ENCODE data around the gene SLC2A6.

The SLC2A6 gene

GRCh38 chr9:133514460-133515239 is 35.8 kb upstream of the SLC2A6 start:
- H3F3A ChIP-seq (ENCODE audit: insufficient read depth, low read length) = no peaks in the 10 kb centered on the region
- H3K4me1 ChIP-seq (ENCODE audit: low read length) = no peaks in the 10 kb centered on the region
- H3K4me2 ChIP-seq (ENCODE audit: low read depth, low read length) = no peak overlapping the region
- H4K20me1 ChIP-seq (ENCODE audit: insufficient read depth, low read length) = no peaks in the 10 kb centered on the region
- peaks cover 89% of the 10 kb centered on the region for H3K27me3 ChIP-seq (replicated peaks; ENCODE audit: insufficient read depth, low read length)
- H3K27ac ChIP-seq (ENCODE audit: low read length) = no peak overlapping the region
- H3K79me2 ChIP-seq (ENCODE audit: low read length) = no peaks in the 10 kb centered on the region
- H3K36me3 ChIP-seq (replicated peaks; ENCODE audit: insufficient read depth, low read length) = no peaks in the 10 kb centered on the region
- H3K9me3 ChIP-seq (replicated peaks; ENCODE audit: insufficient read depth, low read length) = no peaks in the 10 kb centered on the region
- H3K9ac ChIP-seq (ENCODE audit: low read length) = no peak overlapping the region
- DNase-seq = no peak
- no peak overlapping the region for H2AFZ ChIP-seq (ENCODE audit: low read length)
- H3K9me2 ChIP-seq (replicated peaks; ENCODE audit: insufficient read depth, low read length) = no peaks in the 10 kb centered on the region
- H3K4me3 ChIP-seq (ENCODE audit: low read length) = no peak overlapping the region
- TF ChIP-seq, protein P1, sequence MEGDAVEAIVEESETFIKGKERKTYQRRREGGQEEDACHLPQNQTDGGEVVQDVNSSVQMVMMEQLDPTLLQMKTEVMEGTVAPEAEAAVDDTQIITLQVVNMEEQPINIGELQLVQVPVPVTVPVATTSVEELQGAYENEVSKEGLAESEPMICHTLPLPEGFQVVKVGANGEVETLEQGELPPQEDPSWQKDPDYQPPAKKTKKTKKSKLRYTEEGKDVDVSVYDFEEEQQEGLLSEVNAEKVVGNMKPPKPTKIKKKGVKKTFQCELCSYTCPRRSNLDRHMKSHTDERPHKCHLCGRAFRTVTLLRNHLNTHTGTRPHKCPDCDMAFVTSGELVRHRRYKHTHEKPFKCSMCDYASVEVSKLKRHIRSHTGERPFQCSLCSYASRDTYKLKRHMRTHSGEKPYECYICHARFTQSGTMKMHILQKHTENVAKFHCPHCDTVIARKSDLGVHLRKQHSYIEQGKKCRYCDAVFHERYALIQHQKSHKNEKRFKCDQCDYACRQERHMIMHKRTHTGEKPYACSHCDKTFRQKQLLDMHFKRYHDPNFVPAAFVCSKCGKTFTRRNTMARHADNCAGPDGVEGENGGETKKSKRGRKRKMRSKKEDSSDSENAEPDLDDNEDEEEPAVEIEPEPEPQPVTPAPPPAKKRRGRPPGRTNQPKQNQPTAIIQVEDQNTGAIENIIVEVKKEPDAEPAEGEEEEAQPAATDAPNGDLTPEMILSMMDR (IDR thresholded peaks at IDR 0.05; ENCODE audit: low read length) = no peak
- no peak for TF ChIP-seq EZH2phosphoT487 (IDR thresholded peaks at IDR 0.05; ENCODE audit: low read length)
- no peak for TF ChIP-seq EZH2 (optimal IDR thresholded peaks at IDR 0.05; ENCODE audit: low read depth, low read length)

- no peak overlapping the region for H3K4me3 ChIP-seq (ENCODE audit: low read length)
- H3K9ac ChIP-seq (ENCODE audit: low read length) = no peak overlapping the region
- H3K79me2 ChIP-seq (ENCODE audit: low read length) = no peaks in the 10 kb centered on the region
- H2AFZ ChIP-seq (ENCODE audit: low read length) = no peak overlapping the region
- no peaks in the 10 kb centered on the region for H3F3A ChIP-seq (ENCODE audit: insufficient read depth, low read length)
- TF ChIP-seq, protein P1 (IDR thresholded peaks at IDR 0.05; ENCODE audit: low read length) = no peak
- TF ChIP-seq EZH2 (optimal IDR thresholded peaks at IDR 0.05; ENCODE audit: low read depth, low read length) (no peak), EZH2phosphoT487 (IDR thresholded peaks at IDR 0.05; ENCODE audit: low read length) (no peak)
- no peaks in the 10 kb centered on the region for H3K36me3 ChIP-seq (replicated peaks; ENCODE audit: insufficient read depth, low read length)
- no peak overlapping the region for H3K4me2 ChIP-seq (ENCODE audit: low read depth, low read length)
- no peaks in the 10 kb centered on the region for H3K9me2 ChIP-seq (replicated peaks; ENCODE audit: insufficient read depth, low read length)
- no peak for DNase-seq
- no peak overlapping the region for H3K27ac ChIP-seq (ENCODE audit: low read length)
- H3K27me3 ChIP-seq (replicated peaks; ENCODE audit: insufficient read depth, low read length) = peaks cover 89% of the 10 kb centered on the region
- no peaks in the 10 kb centered on the region for H3K9me3 ChIP-seq (replicated peaks; ENCODE audit: insufficient read depth, low read length)
- no peaks in the 10 kb centered on the region for H4K20me1 ChIP-seq (ENCODE audit: insufficient read depth, low read length)
- H3K4me1 ChIP-seq (ENCODE audit: low read length) = no peaks in the 10 kb centered on the region
These were observed 34.6 kb upstream of the SLC2A6 start for GRCh38 chr9:133513214-133514100.

DNA sequence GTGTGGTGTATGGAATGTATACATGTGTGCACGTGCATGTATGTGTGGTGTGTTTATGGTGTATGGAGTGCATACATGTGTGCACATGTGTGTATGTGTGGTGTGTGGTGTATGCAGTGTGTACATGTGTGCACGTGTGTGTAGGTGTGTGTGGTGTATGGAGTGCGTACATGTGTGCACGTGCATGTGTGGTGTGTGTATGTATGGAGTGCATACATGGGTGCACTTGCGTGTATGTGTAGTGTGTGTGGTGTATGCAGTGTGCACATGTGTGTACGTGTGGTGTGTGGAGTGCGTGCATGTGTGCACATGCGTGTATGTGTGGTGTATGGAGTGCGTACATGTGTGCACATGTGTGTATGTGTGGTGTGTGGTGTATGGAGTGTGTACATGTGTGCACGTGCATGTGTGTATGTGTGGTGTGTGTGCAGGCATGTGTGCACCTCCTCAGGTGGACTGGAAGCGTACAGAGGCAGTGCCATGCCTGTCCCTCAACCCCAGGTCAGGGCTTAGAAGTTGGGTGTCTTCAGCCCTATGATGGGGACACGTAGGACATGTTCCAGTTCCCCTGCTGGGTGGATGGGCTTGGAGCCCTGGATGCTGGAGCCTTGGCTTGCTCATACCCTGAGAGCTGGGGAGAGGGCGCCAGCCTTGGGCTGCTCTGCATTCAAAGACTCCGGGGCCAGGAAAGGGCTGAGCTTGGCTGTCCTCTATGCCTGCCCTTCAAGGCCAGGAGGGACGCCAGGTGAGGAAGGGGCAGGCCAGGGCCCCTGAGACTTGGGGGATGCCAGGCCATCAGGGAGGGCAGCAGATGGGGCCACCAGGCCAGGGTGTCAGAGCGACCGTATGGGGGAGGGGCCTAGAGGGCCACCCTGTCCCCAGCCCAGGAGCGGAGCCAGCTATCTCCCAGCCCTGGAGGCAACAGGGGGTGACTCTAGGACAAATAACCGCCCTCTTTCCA is 33.6 kb upstream of the SLC2A6 start:
- H3K27ac ChIP-seq (ENCODE audit: low read length) = no peak overlapping the region
- no peaks in the 10 kb centered on the region for H4K20me1 ChIP-seq (ENCODE audit: insufficient read depth, low read length)
- peaks cover 89% of the 10 kb centered on the region for H3K27me3 ChIP-seq (replicated peaks; ENCODE audit: insufficient read depth, low read length)
- no peaks in the 10 kb centered on the region for H3K4me1 ChIP-seq (ENCODE audit: low read length)
- no peaks in the 10 kb centered on the region for H3K9me2 ChIP-seq (replicated peaks; ENCODE audit: insufficient read depth, low read length)
- H3K9ac ChIP-seq (ENCODE audit: low read length) = no peak overlapping the region
- H3K79me2 ChIP-seq (ENCODE audit: low read length) = no peaks in the 10 kb centered on the region
- no peaks in the 10 kb centered on the region for H3K36me3 ChIP-seq (replicated peaks; ENCODE audit: insufficient read depth, low read length)
- H3K9me3 ChIP-seq (replicated peaks; ENCODE audit: insufficient read depth, low read length) = no peaks in the 10 kb centered on the region
- no peak for DNase-seq
- no peak for TF ChIP-seq EZH2phosphoT487 (IDR thresholded peaks at IDR 0.05; ENCODE audit: low read length)
- TF ChIP-seq, protein P1 (IDR thresholded peaks at IDR 0.05; ENCODE audit: low read length) = no peak
- no peak for TF ChIP-seq EZH2 (optimal IDR thresholded peaks at IDR 0.05; ENCODE audit: low read depth, low read length)
- no peak overlapping the region for H3K4me2 ChIP-seq (ENCODE audit: low read depth, low read length)
- no peaks in the 10 kb centered on the region for H3F3A ChIP-seq (ENCODE audit: insufficient read depth, low read length)
- no peak overlapping the region for H3K4me3 ChIP-seq (ENCODE audit: low read length)
- no peak overlapping the region for H2AFZ ChIP-seq (ENCODE audit: low read length)

All from MM.1S (cell line).